ENCODE data around the gene DNAJC21. TPM values are rescaled to one million over a fixed set of nuclear protein-coding genes. Genes with fewer than 3 reads are reported as not detected.
"Not testable (repeated sequence)": the region's sequence is repeated elsewhere in the genome, so short reads cannot be mapped to it uniquely, and the experiment has no call there.

Gene DNAJC21
- total RNA-seq, 1 donor from 2014 or later = 66.4 TPM

- peaks cover 6% of the 10 kb centered on the region for H3K9me3 Mint-ChIP-seq (ENCODE audit: unreplicated experiment)
Measured at GRCh38 chr5:34967540-34967939, 38.2 kb downstream of the DNAJC21 start.

GRCh38 chr5:34968258-34968657 is 38.9 kb downstream of the DNAJC21 start:
- Histone ChIP-seq H4K20me1 (ENCODE audit: insufficient read depth, low read length) (no peaks in the 10 kb centered on the region), H3K79me2 (ENCODE audit: insufficient read depth, low read length) (no peaks in the 10 kb centered on the region), H3K4me1 (ENCODE audit: insufficient read depth, low read length) (no peaks in the 10 kb centered on the region), H3K27me3 (ENCODE audit: insufficient read depth, low read length) (no peaks in the 10 kb centered on the region), H3K4me3 (ENCODE audit: insufficient read depth, low read depth, low read length) (no peak overlapping the region), H3K36me3 (ENCODE audit: insufficient read depth, low read length) (no peaks in the 10 kb centered on the region), H3K9ac (ENCODE audit: low read length) (no peak overlapping the region), H3K4me2 (ENCODE audit: low read length) (no peak overlapping the region), H2AFZ (ENCODE audit: low read depth, low read length) (no peak overlapping the region), H3K9me3 (ENCODE audit: insufficient read depth, low read depth, low read length) (no peaks in the 10 kb centered on the region), H3K27ac (ENCODE audit: low read depth, low read length) (no peak overlapping the region)
- no peak for DNase-seq (ENCODE audit: low read depth)
- Mint-ChIP-seq H3K9me3 (ENCODE audit: unreplicated experiment) (peaks cover 6% of the 10 kb centered on the region), H3K27me3 (ENCODE audit: low read depth, unreplicated experiment) (no peaks in the 10 kb centered on the region), H3K4me1 (ENCODE audit: low read depth, unreplicated experiment) (no peaks in the 10 kb centered on the region), H3K36me3 (ENCODE audit: low read depth, unreplicated experiment) (peaks cover 6% of the 10 kb centered on the region), H3K4me3 (ENCODE audit: unreplicated experiment) (no peak overlapping the region), H3K27ac (ENCODE audit: unreplicated experiment) (peak overlapping the region; percentile 12)
- FAIRE-seq = no peak
- no peak for TF ChIP-seq CTCF (IDR thresholded peaks at IDR 0.05; ENCODE audit: insufficient read depth, low read depth, low read length)
- no peak for TF ChIP-seq EZH2 (IDR thresholded peaks at IDR 0.05; ENCODE audit: insufficient read depth, low read length)

More at GRCh38 chr5:34967540-34967939, 38.2 kb downstream of the DNAJC21 start:
- DNase-seq (ENCODE audit: low read depth) (no peak), FAIRE-seq (no peak)
- Histone ChIP-seq H3K4me1 (ENCODE audit: insufficient read depth, low read length) (no peaks in the 10 kb centered on the region), H3K4me2 (ENCODE audit: low read length) (no peak overlapping the region), H3K27ac (ENCODE audit: low read depth, low read length) (no peak overlapping the region), H3K36me3 (ENCODE audit: insufficient read depth, low read length) (no peaks in the 10 kb centered on the region), H3K9ac (ENCODE audit: low read length) (no peak overlapping the region), H2AFZ (ENCODE audit: low read depth, low read length) (no peak overlapping the region), H3K79me2 (ENCODE audit: insufficient read depth, low read length) (no peaks in the 10 kb centered on the region), H4K20me1 (ENCODE audit: insufficient read depth, low read length) (no peaks in the 10 kb centered on the region), H3K9me3 (ENCODE audit: insufficient read depth, low read depth, low read length) (no peaks in the 10 kb centered on the region), H3K4me3 (ENCODE audit: insufficient read depth, low read depth, low read length) (no peak overlapping the region), H3K27me3 (ENCODE audit: insufficient read depth, low read length) (no peaks in the 10 kb centered on the region)
- H3K4me3 Mint-ChIP-seq (ENCODE audit: unreplicated experiment) = no peak overlapping the region
- peaks cover 6% of the 10 kb centered on the region for H3K36me3 Mint-ChIP-seq (ENCODE audit: low read depth, unreplicated experiment)
- no peaks in the 10 kb centered on the region for H3K4me1 Mint-ChIP-seq (ENCODE audit: low read depth, unreplicated experiment)
- H3K27ac Mint-ChIP-seq (ENCODE audit: unreplicated experiment) = no peak overlapping the region
- no peak for TF ChIP-seq CTCF (IDR thresholded peaks at IDR 0.05; ENCODE audit: insufficient read depth, low read depth, low read length)
- TF ChIP-seq EZH2 (IDR thresholded peaks at IDR 0.05; ENCODE audit: insufficient read depth, low read length) = no peak
- H3K27me3 Mint-ChIP-seq (ENCODE audit: low read depth, unreplicated experiment) = no peaks in the 10 kb centered on the region

GRCh38 chr5:34970552-34970951 is 41.2 kb downstream of the DNAJC21 start:
- no peak overlapping the region for H3K4me2 ChIP-seq (ENCODE audit: low read length)
- H2AFZ ChIP-seq (ENCODE audit: low read depth, low read length) = no peak overlapping the region
- H3K36me3 ChIP-seq (ENCODE audit: insufficient read depth, low read length) = no peaks in the 10 kb centered on the region
- peaks cover 5% of the 10 kb centered on the region for H3K4me1 Mint-ChIP-seq (ENCODE audit: low read depth, unreplicated experiment)
- H3K9me3 ChIP-seq (ENCODE audit: insufficient read depth, low read depth, low read length) = no peaks in the 10 kb centered on the region
- DNase-seq (ENCODE audit: low read depth) (no peak), FAIRE-seq (no peak)
- H4K20me1 ChIP-seq (ENCODE audit: insufficient read depth, low read length) = no peaks in the 10 kb centered on the region
- peaks cover 6% of the 10 kb centered on the region for H3K9me3 Mint-ChIP-seq (ENCODE audit: unreplicated experiment)
- no peaks in the 10 kb centered on the region for H3K4me1 ChIP-seq (ENCODE audit: insufficient read depth, low read length)
- no peak overlapping the region for H3K27ac ChIP-seq (ENCODE audit: low read depth, low read length)
- peaks cover 6% of the 10 kb centered on the region for H3K36me3 Mint-ChIP-seq (ENCODE audit: low read depth, unreplicated experiment)
- H3K4me3 ChIP-seq (ENCODE audit: insufficient read depth, low read depth, low read length) = no peak overlapping the region
- H3K27me3 Mint-ChIP-seq (ENCODE audit: low read depth, unreplicated experiment) = no peaks in the 10 kb centered on the region
- no peaks in the 10 kb centered on the region for H3K79me2 ChIP-seq (ENCODE audit: insufficient read depth, low read length)
- no peak overlapping the region for H3K9ac ChIP-seq (ENCODE audit: low read length)
- H3K27ac Mint-ChIP-seq (ENCODE audit: unreplicated experiment) = no peak overlapping the region
- H3K27me3 ChIP-seq (ENCODE audit: insufficient read depth, low read length) = no peaks in the 10 kb centered on the region
- TF ChIP-seq CTCF (IDR thresholded peaks at IDR 0.05; ENCODE audit: insufficient read depth, low read depth, low read length) (no peak), EZH2 (IDR thresholded peaks at IDR 0.05; ENCODE audit: insufficient read depth, low read length) (no peak)
- no peak overlapping the region for H3K4me3 Mint-ChIP-seq (ENCODE audit: unreplicated experiment)

- not testable (repeated sequence) for H3K27me3 Mint-ChIP-seq (ENCODE audit: low read depth, unreplicated experiment); H3K4me2 ChIP-seq (ENCODE audit: low read length); H3K36me3 Mint-ChIP-seq (ENCODE audit: low read depth, unreplicated experiment); H3K36me3 ChIP-seq (ENCODE audit: insufficient read depth, low read length); H3K27ac ChIP-seq (ENCODE audit: low read depth, low read length); DNase-seq (ENCODE audit: low read depth); H3K4me1 ChIP-seq (ENCODE audit: insufficient read depth, low read length); FAIRE-seq; H3K9me3 Mint-ChIP-seq (ENCODE audit: unreplicated experiment); H3K27me3 ChIP-seq (ENCODE audit: insufficient read depth, low read length); H3K9ac ChIP-seq (ENCODE audit: low read length); H3K27ac Mint-ChIP-seq (ENCODE audit: unreplicated experiment); H2AFZ ChIP-seq (ENCODE audit: low read depth, low read length); H3K4me3 ChIP-seq (ENCODE audit: insufficient read depth, low read depth, low read length); H4K20me1 ChIP-seq (ENCODE audit: insufficient read depth, low read length); H3K4me3 Mint-ChIP-seq (ENCODE audit: unreplicated experiment); H3K79me2 ChIP-seq (ENCODE audit: insufficient read depth, low read length); H3K9me3 ChIP-seq (ENCODE audit: insufficient read depth, low read depth, low read length)
- peaks cover 13% of the 10 kb centered on the region for H3K4me1 Mint-ChIP-seq (ENCODE audit: low read depth, unreplicated experiment)
Measured at GRCh38 chr5:34971655-34972054, 42.3 kb downstream of the DNAJC21 start.
